Measurements from ENCODE around the gene HIF1A. TPM values are rescaled to one million over a fixed set of nuclear protein-coding genes. Genes with fewer than 3 reads are reported as not detected.

Gene HIF1A
- total and polyA plus RNA-seq, 4 donors: 28.9 to 291 (median 191) TPM

DNA sequence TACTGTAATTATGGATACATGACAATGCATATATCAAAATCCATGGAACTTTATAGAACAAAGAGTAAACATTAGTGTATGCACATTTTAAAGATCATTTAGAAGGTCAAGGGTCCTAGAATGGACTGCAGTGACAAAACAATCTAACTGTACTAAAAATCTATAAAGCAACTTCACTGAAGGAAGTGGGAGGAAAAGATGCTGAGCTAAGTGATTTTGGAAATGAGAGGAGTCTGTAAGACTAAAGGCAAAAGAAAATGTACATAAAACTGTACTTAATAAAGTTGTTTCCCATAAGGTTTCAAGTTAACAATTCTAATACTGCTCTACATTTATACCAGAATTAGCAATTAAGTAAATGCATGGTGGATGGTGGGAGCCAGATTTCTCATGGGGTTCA, 46.9 kb upstream of the HIF1A start:
- Histone ChIP-seq H3K36me3 (ENCODE audit: control insufficient read depth in 4 of 4, insufficient read depth in 4 of 4, low read length in 4 of 4) (no peaks in the 10 kb centered on the region), H3K27me3 (ENCODE audit: control insufficient read depth in 3 of 3, insufficient read depth in 3 of 3, low read length in 2 of 3) (no peaks in the 10 kb centered on the region), H3K4me1 (ENCODE audit: control insufficient read depth in 5 of 5, insufficient read depth in 5 of 5, low read length in 5 of 5) (peaks cover 0 to 4% (median 0%) of the 10 kb centered on the region in 5 donors), H3K9ac (ENCODE audit: insufficient read depth in 1 of 2, low read length in 2 of 2) (no peak overlapping the region), H3K9me3 (ENCODE audit: control insufficient read depth in 4 of 4, insufficient read depth in 3 of 4, low read length in 3 of 4) (no peaks in the 10 kb centered on the region), H3K4me3 (no peak overlapping the region), H3K27ac (ENCODE audit: low read depth in 1 of 2, low read length in 1 of 2) (no peak overlapping the region)
- DNase-seq: no peak
- no peak for ATAC-seq (ENCODE audit: insufficient read depth, low FRiP score)
- TF ChIP-seq, protein P1, sequence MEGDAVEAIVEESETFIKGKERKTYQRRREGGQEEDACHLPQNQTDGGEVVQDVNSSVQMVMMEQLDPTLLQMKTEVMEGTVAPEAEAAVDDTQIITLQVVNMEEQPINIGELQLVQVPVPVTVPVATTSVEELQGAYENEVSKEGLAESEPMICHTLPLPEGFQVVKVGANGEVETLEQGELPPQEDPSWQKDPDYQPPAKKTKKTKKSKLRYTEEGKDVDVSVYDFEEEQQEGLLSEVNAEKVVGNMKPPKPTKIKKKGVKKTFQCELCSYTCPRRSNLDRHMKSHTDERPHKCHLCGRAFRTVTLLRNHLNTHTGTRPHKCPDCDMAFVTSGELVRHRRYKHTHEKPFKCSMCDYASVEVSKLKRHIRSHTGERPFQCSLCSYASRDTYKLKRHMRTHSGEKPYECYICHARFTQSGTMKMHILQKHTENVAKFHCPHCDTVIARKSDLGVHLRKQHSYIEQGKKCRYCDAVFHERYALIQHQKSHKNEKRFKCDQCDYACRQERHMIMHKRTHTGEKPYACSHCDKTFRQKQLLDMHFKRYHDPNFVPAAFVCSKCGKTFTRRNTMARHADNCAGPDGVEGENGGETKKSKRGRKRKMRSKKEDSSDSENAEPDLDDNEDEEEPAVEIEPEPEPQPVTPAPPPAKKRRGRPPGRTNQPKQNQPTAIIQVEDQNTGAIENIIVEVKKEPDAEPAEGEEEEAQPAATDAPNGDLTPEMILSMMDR (IDR thresholded peaks at IDR 0.05; ENCODE audit: control extremely low read depth, extremely low read depth): no peak

DNA sequence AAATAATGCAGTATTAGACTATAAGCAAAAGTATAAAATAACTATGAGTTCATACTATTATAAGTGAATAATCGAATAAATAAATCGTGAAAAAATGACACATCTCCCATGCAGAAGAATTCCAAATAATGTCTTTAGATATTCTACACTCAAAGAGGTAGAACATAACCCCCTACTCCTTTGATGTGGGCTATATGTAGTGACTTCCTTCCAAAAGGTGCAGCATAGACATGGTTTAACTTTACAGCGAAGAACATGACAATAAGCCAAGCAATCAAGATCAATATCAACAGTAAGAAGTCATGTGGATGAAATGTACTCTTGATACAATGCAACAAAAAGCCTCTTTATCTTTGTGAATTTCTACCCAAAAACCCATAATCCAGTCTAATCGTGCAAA, 46.0 kb upstream of the HIF1A start:
- Histone ChIP-seq H3K4me3 (no peak overlapping the region), H3K9ac (ENCODE audit: insufficient read depth in 1 of 2, low read length in 2 of 2) (no peak overlapping the region), H3K36me3 (ENCODE audit: control insufficient read depth in 4 of 4, insufficient read depth in 4 of 4, low read length in 4 of 4) (no peaks in the 10 kb centered on the region), H3K27ac (ENCODE audit: low read depth in 1 of 2, low read length in 1 of 2) (no peak overlapping the region), H3K27me3 (ENCODE audit: control insufficient read depth in 3 of 3, insufficient read depth in 3 of 3, low read length in 2 of 3) (no peaks in the 10 kb centered on the region), H3K9me3 (ENCODE audit: control insufficient read depth in 4 of 4, insufficient read depth in 3 of 4, low read length in 3 of 4) (no peaks in the 10 kb centered on the region), H3K4me1 (ENCODE audit: control insufficient read depth in 5 of 5, insufficient read depth in 5 of 5, low read length in 5 of 5) (peaks cover 0 to 4% (median 3%) of the 10 kb centered on the region in 5 donors)
- TF ChIP-seq, protein P1 (IDR thresholded peaks at IDR 0.05; ENCODE audit: control extremely low read depth, extremely low read depth): no peak
- ATAC-seq (ENCODE audit: insufficient read depth, low FRiP score) (no peak), DNase-seq (no peak)
- 95 to 97% methylated on average over 4 of the region's 4 CpGs for WGBS, 2 donors

DNA sequence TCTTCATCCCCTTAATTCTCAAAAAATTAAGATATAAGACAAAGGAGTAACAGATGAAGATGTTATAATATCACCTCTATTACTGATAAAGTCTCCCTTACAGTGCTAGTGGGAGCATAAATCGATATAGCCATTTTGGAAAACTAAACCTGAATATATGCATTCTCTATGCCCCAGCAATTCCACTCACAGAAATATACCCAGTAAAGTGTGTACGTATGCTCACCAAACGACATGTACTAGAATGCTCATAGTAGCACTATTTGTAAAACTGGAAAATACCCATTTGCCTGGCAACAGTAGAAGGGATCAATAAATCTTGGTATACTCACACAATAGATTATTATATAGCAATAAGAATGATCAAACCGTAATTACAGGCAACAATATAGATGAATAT, 44.0 kb upstream of the HIF1A start:
- DNase-seq: no peak
- peaks cover 0 to 6% (median 3%) of the 10 kb centered on the region in 5 donors for H3K4me1 ChIP-seq (ENCODE audit: control insufficient read depth in 5 of 5, insufficient read depth in 5 of 5, low read length in 5 of 5)
- no peaks in the 10 kb centered on the region for H3K9me3 ChIP-seq (ENCODE audit: control insufficient read depth in 4 of 4, insufficient read depth in 3 of 4, low read length in 3 of 4)
- no peak for ATAC-seq (ENCODE audit: insufficient read depth, low FRiP score)
- no peak overlapping the region for H3K27ac ChIP-seq (ENCODE audit: low read depth in 1 of 2, low read length in 1 of 2)
- 94 to 98% methylated on average over 4 of the region's 4 CpGs for WGBS, 2 donors
- no peak overlapping the region for H3K4me3 ChIP-seq
- H3K27me3 ChIP-seq (ENCODE audit: control insufficient read depth in 3 of 3, insufficient read depth in 3 of 3, low read length in 2 of 3): no peaks in the 10 kb centered on the region
- no peak overlapping the region for H3K9ac ChIP-seq (ENCODE audit: insufficient read depth in 1 of 2, low read length in 2 of 2)
- TF ChIP-seq, protein P1 (IDR thresholded peaks at IDR 0.05; ENCODE audit: control extremely low read depth, extremely low read depth): no peak
- no peaks in the 10 kb centered on the region for H3K36me3 ChIP-seq (ENCODE audit: control insufficient read depth in 4 of 4, insufficient read depth in 4 of 4, low read length in 4 of 4)

DNA sequence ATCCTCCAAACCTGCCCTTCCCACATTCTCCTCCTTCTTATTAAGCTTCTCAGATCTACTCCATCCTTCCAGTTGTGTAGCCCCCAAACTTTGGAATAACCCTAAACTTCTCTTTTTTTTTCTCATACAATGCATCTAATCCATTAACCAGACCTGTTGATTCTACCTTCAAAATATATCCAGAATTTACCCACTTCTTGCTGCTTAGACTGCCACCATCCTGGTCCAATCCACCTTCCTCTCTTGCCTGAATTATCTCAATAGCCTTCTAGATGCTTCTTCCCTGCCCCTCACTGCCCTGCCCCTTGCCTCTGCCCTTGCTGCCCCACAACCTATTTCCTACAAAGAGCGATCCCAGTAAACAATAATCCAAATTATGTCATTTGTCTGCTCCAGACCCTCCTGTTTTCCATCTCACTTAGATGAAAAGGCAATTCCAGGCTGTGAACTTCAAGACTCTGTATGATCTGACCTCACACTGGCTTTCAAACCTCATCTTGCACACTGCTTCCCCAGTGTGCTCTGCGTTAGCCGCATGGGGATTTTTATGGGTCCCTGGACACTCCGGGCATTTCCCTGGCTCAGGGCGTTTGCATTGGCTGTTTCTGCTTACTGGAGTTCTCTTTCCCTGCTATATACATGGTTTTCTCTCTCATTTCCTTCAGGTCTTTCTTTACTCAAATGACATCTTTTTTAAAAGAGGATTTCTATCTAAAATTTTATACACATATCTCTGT, 42.6 kb upstream of the HIF1A start:
- Histone ChIP-seq H3K9me3 (ENCODE audit: control insufficient read depth in 4 of 4, insufficient read depth in 3 of 4, low read length in 3 of 4) (no peaks in the 10 kb centered on the region), H3K4me1 (ENCODE audit: control insufficient read depth in 5 of 5, insufficient read depth in 5 of 5, low read length in 5 of 5) (peaks cover 0 to 6% (median 0%) of the 10 kb centered on the region in 5 donors), H3K9ac (ENCODE audit: insufficient read depth in 1 of 2, low read length in 2 of 2) (no peak overlapping the region), H3K27ac (ENCODE audit: low read depth in 1 of 2, low read length in 1 of 2) (no peak overlapping the region), H3K4me3 (no peak overlapping the region), H3K36me3 (ENCODE audit: control insufficient read depth in 4 of 4, insufficient read depth in 4 of 4, low read length in 4 of 4) (no peaks in the 10 kb centered on the region), H3K27me3 (ENCODE audit: control insufficient read depth in 3 of 3, insufficient read depth in 3 of 3, low read length in 2 of 3) (no peaks in the 10 kb centered on the region)
- ATAC-seq (ENCODE audit: insufficient read depth, low FRiP score) (no peak), DNase-seq (no peak)
- WGBS, 2 donors: 73 to 86% methylated on average over 5 of the region's 5 CpGs
- TF ChIP-seq, protein P1 (IDR thresholded peaks at IDR 0.05; ENCODE audit: control extremely low read depth, extremely low read depth): no peak

Data from lung (tissue), 12 donors.